ENCODE measurements around the gene TMEM269.

GRCh38 chr1:42741706-42742105, 43.1 kb upstream of the TMEM269 start:
- TF ChIP-seq CTCF (conservative IDR thresholded peaks at IDR 0.05; ENCODE audit: low read depth, low read length) (no peak), EZH2 (IDR thresholded peaks at IDR 0.05; ENCODE audit: low read length, unreplicated experiment) (no peak), EZH2phosphoT487 (IDR thresholded peaks at IDR 0.05; ENCODE audit: borderline replicate concordance, low read length) (no peak)
